NOMO-1 treated with DMSO at 0.1 percent for 48 hours (cell line): ENCODE data around the gene WDFY4.

ENCODE experiments used
- DNase-seq: peaks from one replicate; lab custom pipeline; 2025; ENCODE audit not compliant: unreplicated experiment; lab: John Stamatoyannopoulos, UW

WDFY4 gene

DNA sequence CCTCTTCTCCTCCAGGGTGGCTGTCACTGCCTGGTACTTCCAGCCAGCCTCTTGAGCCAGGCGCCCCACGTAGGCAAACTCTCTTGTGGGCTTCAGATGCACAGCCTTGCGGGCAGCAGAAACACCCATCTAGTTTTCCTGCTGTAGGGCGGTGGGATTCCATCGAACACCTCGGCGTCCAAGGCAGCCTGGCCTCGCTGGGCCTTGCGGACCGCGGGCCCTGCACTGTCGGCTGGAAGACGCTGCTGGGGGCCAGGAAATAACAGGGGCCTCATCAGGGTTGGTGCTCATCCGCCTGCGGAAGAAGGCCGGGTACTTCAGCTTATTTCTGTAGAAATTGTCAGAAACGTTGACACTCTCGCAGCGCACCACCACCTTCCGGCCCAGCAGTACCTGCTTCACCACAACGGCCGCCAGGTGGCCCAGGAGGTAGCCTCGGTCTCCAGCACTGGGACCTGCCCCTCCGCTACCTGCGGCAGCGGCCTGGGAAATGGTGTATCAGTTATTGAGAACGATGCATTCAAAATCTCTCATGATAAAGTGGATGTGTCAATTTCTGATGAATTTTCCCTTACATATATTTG, 61.1 kb downstream of the WDFY4 start:
- DNase-seq = no peak

DNA sequence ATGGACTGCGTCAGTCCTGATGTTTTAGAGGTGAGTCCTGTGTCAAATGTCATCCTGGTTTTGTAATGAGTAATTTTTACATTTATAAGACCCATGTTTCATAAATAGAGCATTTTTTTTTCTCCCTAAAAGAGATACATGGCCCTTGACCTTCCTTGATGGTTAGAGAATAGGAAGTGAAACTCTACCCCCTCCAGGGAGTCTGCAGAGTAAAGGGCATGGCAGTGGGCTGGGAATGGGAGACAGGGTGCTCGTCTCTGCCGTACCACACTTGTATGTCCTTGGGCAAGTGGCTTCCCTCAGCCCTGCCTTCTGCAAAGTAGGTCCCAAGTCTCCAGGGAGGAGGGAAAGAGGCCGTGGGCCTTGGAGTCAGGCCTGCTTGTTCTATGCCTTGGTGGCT, 63.9 kb downstream of the WDFY4 start:
- DNase-seq = peak; percentile 52

DNA sequence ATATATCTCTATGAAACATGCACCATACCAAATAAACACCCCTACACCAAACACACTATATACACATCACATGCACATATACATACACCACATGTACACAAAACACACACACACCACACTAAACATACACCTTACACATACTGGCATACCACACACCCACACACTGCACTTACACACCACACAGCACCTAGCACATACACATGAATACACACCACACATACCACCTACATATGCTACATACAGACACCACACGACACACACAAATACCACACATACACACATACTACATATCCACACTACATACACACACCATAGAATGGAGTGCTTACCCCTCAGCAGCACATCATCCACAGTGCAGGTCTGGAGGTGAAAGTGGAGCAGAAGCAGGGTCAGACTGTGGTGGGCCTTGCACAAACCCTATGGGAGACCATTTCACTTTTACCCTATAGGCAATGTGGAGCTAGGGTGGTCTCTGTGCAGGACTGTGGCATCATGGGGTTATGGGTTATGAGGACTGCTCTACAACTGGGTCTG, 64.6 kb downstream of the WDFY4 start:
- DNase-seq = no peak

DNA sequence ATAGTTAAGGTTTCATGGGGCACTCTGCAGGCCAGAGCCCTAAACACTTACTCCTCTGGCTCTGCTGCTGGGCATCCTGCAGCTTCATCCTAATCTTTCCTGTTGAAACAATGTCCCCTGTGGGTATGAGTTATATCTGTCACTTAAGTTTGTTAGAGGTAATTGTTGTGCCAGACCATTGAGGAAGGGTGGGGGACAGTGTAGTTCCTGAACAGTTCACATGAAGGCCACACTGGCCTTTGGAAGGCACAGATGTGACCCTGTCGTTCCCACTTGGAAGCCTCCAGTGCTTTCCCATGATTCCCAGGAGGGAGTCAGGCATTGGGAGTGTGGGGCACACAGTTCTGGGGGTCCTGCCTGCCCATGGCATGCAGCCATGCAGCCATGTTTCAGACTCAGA, 65.3 kb downstream of the WDFY4 start:
- DNase-seq = no peak

DNA sequence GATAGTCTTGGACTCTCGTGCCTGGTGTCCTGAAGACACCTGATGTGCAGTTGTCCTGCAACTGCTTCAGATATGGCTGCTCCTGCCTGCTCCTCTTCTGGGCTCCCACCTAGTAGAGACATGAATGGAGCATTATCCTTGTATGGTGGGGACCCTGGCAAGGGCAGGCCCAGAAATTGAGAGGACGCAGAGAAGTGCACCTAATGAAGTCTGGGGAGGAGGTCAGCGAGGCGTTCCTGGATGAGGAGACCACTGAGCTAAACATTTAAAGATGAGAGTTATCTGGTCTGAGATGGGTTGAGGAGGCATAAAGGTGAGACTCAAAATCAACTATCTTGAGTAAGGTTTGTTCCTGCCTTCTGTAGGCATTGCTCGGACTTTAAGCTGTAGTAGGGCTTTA, 66.3 kb downstream of the WDFY4 start:
- DNase-seq = no peak

DNA sequence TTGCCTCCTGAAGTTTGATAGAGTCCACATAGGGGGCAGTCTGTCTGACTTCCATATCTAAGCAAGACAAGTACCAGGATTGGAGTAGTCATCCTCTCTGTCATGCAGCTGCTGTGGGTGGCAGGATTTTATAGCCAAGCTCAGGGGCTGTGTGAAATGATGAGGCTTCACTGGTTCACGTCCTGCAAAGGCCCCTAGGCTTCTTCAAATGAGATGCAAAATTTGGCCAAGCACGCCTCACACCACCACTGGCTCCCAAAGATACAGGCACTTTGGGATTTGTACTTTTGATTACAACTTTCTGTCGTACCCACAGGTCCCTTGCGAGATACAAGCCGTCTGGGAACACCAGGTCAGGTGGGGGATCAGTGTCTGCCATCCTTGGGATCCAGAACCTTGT, 67.1 kb downstream of the WDFY4 start:
- DNase-seq = no peak

DNA sequence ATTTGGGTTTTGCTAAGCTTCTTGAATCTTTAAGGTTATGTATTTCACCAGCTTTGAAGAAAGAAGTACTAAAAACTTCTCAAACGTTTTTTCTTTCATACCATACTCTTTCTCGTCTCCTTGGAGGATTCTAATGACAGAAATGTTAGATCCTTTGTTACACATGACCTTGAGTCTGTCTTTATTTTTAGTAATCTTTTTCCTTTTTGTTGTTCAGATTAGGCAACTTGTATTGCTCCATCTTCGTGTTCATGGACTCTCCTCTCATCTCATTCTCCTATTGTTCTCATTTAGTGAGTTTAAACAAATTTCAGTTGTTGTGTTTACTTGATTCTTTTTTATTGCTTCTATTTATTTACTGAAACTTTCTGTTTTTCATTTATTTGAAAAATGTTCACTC, 73.7 kb downstream of the WDFY4 start:
- DNase-seq = peak; percentile 17

DNA sequence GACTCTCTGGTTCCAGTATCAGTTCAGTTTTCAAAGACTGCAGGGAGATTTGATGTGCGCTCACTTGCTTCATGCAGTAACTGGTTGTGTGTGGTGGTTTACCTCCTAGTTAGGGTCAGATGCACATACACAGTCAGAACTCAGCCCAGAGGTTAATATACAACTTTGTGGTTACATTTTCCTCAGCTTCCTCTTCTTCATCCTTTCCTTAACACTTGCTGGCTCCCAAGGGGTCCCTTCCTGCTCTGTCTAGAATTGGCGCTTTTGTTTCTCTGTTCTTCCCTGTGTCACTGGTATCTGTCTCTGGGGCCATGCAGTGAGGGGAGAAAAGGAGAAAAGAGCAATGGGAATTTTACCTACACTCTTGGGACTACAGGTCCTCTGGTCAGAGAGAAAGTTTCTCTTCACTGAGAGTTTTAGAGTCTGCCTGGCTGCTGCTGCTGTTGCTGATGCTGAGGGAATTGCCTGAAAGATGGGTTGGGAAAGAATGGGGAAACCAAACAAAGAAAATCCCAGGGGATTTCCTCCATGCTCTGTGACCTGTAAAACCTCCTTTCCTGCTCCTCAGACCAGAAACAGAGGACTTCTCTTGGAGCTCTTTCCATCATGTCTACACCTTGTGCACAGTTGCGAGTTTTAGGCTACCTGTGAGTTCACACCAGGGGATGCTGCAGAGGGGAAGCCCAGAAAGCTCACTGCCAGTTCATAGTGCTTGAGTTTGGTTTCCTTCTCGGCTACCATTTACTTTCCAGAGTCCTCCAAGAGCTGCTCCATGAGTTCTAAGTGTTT, 74.6 kb downstream of the WDFY4 start:
- DNase-seq = peak; percentile 17

DNA sequence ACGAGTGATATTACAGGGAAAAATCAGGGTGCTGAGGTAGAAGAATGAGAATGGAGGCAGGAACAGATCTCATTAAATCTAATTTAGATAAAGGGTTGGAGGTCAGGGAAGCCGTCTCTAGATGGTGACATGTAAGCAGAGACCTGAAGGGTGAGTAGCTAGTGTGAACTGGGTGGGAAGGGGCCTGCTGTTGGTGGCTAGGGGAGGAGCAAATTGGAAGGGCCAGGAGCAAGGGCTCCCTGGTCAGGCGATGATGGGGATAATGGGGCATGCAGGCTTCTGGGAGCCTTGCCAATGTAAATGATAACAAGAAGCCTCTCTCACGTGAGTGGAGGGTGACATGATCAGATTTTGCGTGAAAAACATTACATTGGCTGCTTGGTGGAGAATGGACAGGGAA, 76.3 kb downstream of the WDFY4 start:
- DNase-seq = no peak

DNA sequence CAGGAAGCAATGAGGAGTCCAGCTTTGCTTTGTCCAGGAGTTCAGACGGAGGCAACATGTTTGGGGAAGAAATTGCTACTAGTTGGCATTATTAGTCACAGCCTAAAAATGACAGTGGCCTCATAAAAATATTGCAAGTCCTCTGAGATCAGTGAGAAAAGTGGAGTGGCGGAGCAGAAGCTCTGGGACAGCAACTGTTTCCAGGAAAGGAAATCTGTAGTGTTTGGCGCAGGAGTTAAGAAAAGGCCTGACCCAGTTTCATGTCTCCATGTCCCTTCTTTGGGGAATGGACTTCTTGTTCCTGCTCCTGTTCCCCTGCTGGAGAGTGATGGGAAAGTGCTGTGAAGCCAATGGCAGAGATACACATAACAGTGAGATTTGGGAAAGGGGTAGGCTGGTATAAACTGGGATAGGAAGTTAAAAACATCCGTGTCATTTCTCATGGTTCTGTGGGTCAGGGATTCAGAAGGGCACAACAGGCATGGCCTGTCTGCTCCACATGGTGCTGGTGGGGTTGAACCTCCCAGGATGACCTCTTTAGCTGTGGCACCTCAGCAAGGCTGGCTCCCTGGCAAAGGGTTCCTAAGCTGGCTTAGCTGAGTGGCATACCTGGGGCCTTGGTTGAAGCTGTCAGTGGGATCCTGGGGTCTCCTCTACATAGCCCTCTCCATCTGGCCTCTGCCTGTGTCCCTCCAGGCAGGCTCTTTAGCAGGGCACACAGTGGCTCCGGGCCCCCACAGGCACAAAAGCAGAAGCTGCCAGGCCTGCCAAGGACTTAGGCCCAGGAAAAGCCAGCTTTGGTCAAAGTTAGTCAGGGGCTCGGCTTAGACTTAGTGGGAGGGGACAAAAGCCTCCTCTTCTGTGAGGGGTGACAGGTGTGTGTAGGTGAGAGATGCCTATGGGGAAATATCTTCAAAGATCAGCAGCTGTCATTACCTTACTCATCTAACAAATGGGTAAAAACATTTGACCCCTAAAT, 77.7 kb downstream of the WDFY4 start:
- DNase-seq = no peak

DNA sequence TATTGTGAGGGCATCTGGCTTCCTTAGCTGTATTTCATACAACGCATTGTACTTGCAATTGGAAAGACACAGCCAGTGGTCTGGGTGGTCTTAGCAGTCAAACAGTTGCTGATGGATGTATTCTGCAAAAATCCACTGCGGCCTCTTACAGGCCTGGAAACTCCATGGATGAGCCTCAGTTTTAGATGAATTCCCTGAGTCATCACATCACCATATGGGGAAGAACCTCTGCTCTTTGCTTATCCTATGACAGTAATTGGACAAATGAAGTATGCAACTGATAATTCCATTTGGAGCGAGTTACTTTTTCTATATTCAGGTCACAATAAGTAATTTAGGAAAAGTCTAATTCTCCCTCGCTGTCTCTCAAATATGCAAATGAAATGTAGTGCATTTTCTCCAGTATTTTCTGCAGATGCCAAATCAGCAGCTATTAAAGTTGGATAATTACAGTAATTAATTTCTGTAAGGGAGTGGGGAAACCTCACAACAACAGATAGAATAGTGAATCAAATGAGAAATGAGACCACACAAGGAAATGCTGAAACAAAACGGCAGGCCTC, 78.8 kb downstream of the WDFY4 start:
- DNase-seq = no peak

DNA sequence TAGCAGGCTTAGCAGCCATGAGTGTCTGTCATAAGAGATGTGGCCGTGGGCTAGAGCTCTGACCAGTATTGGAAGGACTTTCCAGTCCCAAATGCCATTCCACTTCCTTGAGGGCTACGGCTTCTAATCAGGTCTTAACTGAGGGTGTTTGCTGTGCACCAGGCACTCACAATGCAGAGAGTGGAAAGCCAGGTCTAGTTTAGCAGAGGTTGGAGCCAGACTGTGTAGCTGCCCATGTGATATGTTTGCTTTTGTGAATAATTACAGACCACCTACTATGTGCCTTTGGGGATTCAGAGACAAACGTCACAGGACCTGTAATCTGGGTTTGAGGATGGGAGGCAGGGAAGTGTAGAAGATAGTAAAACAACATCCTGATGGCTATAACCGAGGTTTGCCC, 79.8 kb downstream of the WDFY4 start:
- no peak for DNase-seq

DNA sequence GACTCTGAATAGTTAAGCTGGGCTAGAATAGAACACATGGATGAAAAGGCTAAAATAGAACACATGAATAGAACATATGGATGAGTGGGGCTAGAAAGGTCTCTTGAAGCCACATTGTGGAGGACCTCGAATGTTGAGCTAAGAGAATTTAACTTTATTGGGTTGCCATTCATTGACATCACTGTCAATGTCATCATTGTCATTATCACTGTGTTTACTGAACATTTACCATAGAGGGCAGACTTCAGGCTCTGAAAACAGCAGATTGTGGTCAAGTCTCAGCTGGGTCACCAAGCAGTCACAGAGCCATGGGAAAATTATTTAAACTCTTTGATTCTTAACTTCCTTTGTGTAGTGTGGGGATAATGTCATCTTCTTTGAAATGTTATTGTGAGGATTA, 80.4 kb downstream of the WDFY4 start:
- no peak for DNase-seq

DNA sequence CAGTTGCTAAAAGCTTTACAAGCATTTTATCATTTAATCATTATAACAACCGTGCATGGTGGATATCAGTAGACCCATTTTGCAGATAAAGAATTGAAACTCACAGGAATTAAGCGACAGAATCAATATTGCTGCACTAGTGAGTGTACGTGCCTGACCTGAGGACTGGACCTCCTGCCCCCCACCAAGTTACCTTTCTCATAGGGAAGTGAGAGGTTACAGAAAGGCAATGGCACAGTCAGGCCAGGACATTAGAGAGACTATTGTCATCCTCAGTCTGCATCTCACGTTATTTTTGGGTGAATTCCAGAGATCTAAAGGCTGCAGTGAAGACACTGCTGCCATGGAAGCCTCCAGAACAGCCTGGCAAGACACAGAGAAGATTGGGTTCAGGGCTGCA, 80.9 kb downstream of the WDFY4 start:
- DNase-seq = no peak

DNA sequence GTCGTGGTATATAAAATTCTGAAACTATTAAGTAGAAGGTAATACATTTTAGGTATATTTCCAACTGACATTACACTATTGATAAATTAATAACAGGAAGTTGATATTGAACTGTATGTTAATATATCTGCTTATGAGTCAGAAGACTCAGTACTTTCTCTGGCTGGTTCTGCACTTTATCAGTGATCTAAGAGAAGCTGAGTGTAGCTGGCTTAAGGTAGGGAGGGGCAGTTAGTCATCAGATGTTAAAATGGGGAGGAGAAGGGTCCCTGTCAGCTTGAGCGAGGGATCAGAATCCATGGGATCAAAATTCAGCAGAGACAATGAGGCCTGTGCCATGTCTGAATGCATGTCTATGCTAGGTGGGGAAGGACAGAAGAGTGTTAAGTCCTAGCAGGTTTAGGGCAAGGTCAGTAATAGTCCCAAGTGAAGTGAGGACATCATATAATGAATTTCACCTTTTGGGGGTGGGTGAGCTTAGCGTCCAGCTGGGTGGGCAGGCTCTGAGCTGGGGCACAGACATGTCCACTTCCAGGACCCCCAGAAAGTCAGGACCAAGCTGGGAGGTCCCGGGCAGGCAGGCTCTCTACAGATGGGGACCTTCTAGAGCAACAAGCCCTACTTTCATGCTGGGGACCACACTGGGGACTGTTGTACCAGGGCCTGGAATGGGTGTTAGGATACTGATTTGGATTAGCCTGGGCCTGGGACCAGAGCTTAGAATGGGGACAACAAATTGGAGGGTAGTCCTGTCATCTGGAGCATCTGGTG, 82.9 kb downstream of the WDFY4 start:
- no peak for DNase-seq

DNA sequence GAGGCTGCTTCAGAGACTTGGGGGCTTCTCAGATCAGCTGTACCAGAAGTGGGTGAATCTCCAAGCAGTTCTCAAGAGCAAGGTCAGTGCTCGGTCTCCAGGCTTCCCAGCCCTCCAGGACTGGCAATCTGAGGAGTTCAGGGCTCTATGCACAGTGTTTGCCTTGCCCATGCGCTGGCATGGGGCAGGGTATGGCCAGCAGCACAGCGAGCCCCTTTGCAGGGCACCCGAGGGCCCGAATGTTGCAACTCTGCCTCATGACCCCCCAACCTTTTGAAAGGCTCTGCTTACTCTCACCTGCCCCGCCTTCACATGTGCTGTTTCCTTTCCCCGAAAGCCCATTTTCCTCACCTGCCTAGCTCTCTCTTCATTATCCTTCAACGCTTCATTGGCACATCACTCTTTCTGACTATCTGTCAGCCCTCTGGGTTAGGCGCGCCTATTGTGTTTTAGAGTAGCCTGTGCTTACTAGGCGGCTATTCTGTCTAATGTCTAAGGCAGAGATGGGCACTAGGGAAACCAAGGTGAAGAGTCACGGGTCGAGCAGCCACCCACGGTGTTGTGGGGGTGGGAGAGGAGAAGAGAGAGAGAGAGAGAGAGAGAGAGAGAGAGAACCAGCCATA, 83.6 kb downstream of the WDFY4 start:
- DNase-seq = no peak

DNA sequence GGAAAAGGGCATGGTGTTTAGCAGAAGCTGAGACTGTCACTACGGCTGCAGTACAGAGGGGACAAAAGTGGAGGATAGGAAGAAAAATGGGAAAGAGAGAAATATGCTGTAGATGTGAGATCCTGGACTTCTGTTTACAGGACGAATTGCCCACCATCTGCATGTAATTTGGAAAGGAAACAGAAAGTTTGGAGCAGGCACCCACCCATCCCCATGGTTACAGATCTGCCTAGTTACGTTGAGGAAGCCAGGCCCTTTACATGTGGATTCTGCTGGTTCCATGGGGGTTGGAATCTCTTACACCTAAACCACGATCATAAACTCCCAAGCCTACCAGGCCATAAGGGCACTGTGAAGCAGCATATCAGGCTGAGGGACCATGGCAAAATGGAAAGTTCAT, 84.3 kb downstream of the WDFY4 start:
- DNase-seq = no peak

DNA sequence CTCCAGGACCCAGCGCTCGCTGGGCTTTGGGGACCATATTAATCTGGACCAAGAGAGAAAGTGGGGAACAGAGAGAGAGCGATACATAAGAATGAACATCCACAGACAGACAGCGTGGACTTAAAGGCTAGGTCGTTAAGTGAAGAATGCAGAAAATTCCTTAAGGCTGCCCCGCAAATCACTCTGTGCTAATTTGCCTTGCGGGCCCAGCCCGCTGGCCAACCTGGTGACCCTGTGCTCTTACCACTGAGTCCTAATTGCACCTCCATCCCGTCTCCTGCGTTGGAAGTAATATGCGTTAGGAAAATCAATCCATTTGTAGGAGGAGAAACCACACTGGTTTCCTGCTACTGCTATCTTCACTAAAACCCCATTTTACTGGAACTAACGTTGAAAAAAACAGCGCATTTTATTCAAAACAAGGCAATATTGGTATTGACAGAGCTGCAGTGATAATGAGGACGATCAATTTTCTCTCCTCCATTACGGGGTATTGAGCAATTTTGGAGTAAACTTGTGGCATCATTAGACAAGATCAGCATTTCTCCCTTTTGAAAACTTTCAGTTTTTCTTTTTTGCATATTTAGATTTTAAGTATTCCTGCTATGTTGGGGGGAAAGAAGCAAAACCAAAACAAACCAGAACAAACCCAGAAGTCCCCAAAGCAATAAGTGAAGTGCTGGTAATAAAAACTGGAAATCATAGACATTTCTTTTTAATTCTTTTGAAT, 85.2 kb downstream of the WDFY4 start:
- no peak for DNase-seq

DNA sequence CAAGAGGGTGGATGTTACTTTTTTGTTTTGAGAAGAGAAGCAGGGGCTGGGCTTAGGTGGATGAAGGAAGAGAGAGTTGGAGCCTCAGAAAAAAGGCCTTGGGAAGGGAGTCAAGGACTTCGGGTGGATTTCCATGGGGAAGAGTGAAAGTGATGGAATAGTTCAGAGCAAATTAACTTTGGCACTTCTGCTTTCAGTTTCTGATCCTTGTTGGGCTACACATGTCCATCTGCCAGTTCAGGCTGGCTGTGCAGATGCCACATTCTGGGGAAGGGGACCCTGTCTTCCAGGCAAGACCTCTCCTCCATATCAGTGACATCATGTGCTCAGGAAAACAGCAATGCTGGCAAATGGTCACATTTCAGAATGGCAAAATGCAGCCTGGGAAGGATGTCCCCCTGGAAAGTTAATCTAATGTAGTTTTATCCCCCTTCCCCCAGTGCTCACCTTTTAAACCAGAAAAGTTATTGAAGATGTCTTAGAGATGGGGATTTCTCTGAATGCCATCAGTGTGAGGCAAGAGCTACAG, 86.0 kb downstream of the WDFY4 start:
- DNase-seq = no peak
